Heart left ventricle (tissue), 13 donors: ENCODE measurements around the gene GRAMD1B.

ENCODE experiments used
- CTCF ChIP-seq, 12 donors: fragments of 200-600 bp; sonication (generic) in 4 of 12; IDR thresholded peaks; one replicate each; pipeline versions ENCODE4 v1.5.0 to v1.8.0; 2018 to 2022; ENCODE audit warnings: antibody characterized with exemption in 12 of 12, mild to moderate bottlenecking in 5 of 12
- POLR2A ChIP-seq, 2 donors: fragments of 450-650 bp; IDR thresholded peaks; one replicate each; pipeline ENCODE4 v1.6.1; 2017; ENCODE audit warnings: antibody characterized with exemption in 2 of 2, mild to moderate bottlenecking in 2 of 2, moderate library complexity in 2 of 2
- donor health status: ischemic (EF 13 %, LVEDD 7.1; RV severe dilation, severe dysfunction).
- donor health status: DM: no; HTN: yes; CAD: no.
- donor health status: DM: no; HTN: no; CAD: no.
- donor health status: ischemic (EF 25% LVEDD 6.9; RV normal size, moderate dysfunction).
- donor health status: ischemic (EF 25% LVEDD 5.7; RV mildly dilated, moderate dysfunction).
- donor health status: ischemic (EF 35%, LVEDD 5.7; RV mildly dilated, moderate dysfunction).
- donor health status: nonischemic (EF 11% LVEDD 7.7; RV severe dilation, severe dysfunction).
- donor health status: DM: yes; HTN: yes; CAD: no.
- donor health status: PGD.
- donor health status: ischemic (EF 29% LVEDD 5.4; RV normal size, mild dysfunction).
- donor health status: nonischemic (EF 23%, LVEDD 6.1; RV moderate dilation, normal function).

- TF ChIP-seq CTCF (IDR thresholded peaks at IDR 0.05), result no peak
- TF ChIP-seq POLR2A (IDR thresholded peaks at IDR 0.05), result no peak
These were observed 171.1 kb downstream of the GRAMD1B start for GRCh38 chr11:123601136-123601535.
